Kidney epithelial cell (primary cell): Measurements from ENCODE around the gene TSKS. TPM values are rescaled to one million over a fixed set of nuclear protein-coding genes. Genes with fewer than 3 reads are reported as not detected.

Source experiments
- DNase-seq: peaks from one replicate; pipeline ENCODE4 v3.0.0-alpha.2; 2010; ENCODE audit warnings: low read depth
- H3K27me3 ChIP-seq: 2 replicates; pipeline ENCODE4 v1.6.0; 2011; ENCODE audit warnings: low read length; ENCODE audit not compliant: control insufficient read depth, insufficient read depth
- H3K36me3 ChIP-seq: 2 replicates; pipeline ENCODE4 v1.5.1; 2011; ENCODE audit warnings: low read length; ENCODE audit not compliant: control insufficient read depth, insufficient read depth
- H3K4me3 ChIP-seq: 2 replicates; pipeline ENCODE4 v1.5.1; 2011; ENCODE audit warnings: low read depth, mild to moderate bottlenecking, control low read depth, low read length
- total RNA-seq: library from RNA; depleted of rRNA; stranded (reverse); fragments of >200 nt; gene quantifications from 2 replicates; pipeline ENCODE4 v1.2.3, GENCODE V29; 2015
- TF ChIP-seq, protein P1 (sequence below): IDR thresholded peaks from 2 replicates; pipeline ENCODE4 v1.5.1; 2011; ENCODE audit warnings: mild to moderate bottlenecking, moderate library complexity, low read length, control low read depth, inconsistent platforms; ENCODE audit not compliant: insufficient read depth, poor library complexity, severe bottlenecking

The TSKS gene
- total RNA-seq, 1 donor from 2014 or later: not detected

DNA sequence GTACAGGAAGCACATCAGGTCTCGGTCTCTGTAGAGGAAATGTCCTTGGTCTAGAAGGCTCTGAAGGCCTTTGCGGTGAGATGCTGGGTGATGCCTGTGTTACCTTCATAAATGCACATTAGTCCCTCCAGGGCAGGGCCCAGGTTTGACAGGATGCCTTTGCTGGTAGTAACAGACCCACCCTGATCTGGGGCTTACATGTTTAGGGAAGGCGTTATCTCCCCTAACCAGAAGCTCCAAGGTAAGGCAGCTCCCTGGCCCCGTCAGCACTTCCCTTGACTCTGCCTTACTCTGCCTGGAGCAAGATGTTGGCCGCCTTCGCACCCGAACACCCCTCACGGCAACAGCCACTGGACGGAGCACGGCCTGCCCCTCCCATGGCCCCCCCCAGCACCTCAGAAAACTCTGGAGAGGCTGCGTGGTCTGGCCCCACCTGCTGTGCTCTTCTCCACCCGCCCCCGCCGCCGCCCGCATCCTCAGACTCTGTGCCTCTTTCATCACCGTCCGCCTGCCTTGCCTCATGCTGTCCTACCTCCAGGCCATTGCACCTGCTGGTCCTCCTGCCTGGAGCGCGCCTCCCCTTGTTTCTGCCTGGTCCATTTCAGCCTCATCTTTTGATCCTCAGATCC, 12.8 kb upstream of the TSKS start:
- Histone ChIP-seq H3K36me3 (no peaks in the 10 kb centered on the region), H3K27me3 (no peaks in the 10 kb centered on the region), H3K4me3 (no peak overlapping the region)
- TF ChIP-seq, protein P1, sequence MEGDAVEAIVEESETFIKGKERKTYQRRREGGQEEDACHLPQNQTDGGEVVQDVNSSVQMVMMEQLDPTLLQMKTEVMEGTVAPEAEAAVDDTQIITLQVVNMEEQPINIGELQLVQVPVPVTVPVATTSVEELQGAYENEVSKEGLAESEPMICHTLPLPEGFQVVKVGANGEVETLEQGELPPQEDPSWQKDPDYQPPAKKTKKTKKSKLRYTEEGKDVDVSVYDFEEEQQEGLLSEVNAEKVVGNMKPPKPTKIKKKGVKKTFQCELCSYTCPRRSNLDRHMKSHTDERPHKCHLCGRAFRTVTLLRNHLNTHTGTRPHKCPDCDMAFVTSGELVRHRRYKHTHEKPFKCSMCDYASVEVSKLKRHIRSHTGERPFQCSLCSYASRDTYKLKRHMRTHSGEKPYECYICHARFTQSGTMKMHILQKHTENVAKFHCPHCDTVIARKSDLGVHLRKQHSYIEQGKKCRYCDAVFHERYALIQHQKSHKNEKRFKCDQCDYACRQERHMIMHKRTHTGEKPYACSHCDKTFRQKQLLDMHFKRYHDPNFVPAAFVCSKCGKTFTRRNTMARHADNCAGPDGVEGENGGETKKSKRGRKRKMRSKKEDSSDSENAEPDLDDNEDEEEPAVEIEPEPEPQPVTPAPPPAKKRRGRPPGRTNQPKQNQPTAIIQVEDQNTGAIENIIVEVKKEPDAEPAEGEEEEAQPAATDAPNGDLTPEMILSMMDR: no peak
- DNase-seq: no peak

DNA sequence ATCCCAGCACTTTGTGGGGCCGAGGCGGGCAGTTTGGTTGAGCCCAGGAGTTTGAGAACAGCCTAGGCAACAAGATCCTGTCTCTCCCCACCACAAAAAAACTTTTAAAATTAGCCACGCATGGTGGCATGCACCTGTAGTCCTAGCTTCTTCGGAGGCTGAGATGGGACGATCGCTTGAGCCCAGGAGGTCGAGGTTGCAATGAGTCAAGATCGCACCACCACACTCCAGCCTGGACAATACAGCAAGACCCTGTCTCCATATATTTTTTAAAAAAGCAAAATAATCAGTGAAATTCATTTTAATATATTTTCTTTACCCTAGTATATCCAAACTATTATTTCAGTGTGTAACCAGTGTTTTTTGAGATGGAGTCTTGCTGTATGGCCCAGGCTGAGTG, 11.9 kb upstream of the TSKS start:
- H3K4me3 ChIP-seq: no peak overlapping the region
- H3K27me3 ChIP-seq: no peaks in the 10 kb centered on the region
- TF ChIP-seq, protein P1: no peak
- no peaks in the 10 kb centered on the region for H3K36me3 ChIP-seq
- DNase-seq: no peak

DNA sequence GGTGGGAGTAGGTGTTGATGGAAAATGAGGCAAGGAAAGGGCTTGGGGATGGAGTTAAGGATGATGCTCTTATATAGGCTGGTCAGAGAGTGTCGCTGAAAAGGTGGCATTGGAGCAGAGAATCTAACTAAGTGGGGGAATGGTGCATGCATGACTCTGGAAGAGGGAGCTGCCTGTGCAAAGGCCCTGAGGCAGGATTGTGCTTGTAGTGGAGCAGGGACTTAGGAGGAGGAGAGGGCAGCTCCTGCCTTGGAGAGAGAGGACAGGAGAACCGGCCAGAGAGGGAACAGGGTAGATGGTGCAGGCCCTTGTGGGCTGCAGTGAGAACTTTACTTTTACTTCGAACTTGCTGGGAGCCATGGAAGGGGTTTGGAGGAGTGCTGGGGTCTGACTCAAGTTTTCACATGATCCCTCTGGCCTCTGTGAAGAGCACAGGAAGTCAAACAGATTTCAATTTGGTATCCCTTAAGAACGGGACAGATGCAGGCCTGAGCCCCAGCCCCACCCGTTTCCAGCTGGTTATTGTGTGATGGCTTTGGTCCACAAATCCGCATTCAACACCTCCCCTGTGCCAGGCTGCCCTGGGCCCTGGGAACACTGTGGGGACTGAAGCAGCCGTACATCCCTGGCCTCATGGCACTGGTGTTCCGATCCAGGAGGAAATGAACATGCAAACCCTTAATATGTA, 10.7 kb upstream of the TSKS start:
- no peak for DNase-seq
- no peaks in the 10 kb centered on the region for H3K36me3 ChIP-seq
- no peak overlapping the region for H3K4me3 ChIP-seq
- TF ChIP-seq, protein P1: no peak
- H3K27me3 ChIP-seq: no peaks in the 10 kb centered on the region

DNA sequence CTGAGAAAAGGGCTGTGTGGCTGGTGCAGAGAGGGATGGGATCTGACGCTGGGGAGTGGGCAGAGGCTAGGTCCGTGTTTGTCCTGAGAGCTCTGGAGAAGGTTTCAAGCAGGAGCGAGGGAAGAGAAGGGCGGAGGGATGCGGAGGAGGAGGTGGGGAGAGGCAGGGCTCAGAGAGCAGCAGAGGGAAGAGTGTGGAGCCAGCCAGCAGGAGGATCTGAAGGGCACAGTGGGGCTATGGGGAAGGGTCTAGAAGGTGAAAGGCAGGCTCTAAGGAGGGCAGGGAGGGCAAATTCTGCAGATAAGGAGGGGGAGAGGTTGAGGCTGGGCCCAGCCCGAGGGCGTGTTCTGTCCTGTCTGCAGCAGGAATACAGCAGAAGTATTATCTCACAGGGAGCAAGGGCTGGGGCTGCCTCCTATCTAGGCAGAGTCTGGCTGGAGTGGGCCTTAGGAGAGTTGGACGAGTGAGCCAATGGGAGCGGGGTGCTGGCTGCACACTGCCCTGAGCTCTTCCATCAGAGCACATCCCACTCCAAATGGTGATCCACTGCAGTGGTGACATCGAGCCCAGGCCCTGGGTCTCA, 9.8 kb upstream of the TSKS start:
- TF ChIP-seq, protein P1: no peak
- no peak overlapping the region for H3K4me3 ChIP-seq
- no peak for DNase-seq
- no peaks in the 10 kb centered on the region for H3K27me3 ChIP-seq
- no peaks in the 10 kb centered on the region for H3K36me3 ChIP-seq

DNA sequence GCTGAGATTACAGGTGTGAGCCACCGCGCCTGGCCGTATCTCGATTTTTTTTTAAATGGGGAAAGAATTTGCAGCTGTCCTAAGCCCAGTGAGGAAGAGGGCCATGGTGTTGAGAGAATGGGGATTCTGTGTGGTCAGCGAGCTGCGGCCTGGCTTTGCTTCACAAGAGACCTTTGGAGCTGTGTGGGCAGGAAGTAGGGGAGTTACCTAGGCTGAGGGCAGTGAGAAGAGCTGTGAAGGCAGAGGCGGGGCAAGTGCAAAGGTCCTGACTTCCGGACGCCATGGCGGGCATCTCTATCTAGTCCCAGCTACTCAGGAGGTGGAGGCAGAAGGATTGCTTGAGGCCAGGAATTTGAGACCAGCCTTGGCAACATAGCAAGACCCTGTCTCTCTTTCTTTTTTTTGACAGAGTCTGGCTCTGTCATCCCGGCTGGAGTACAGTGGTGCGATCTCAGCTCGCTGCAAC, 8.6 kb upstream of the TSKS start:
- Histone ChIP-seq H3K27me3 (no peaks in the 10 kb centered on the region), H3K36me3 (no peaks in the 10 kb centered on the region), H3K4me3 (no peak overlapping the region)
- TF ChIP-seq, protein P1: no peak
- DNase-seq: no peak
